HEK293 (cell line): ENCODE data around the gene ATXN7.

Experiments used
- CTCF ChIP-seq: fragments of 450-650 bp; formaldehyde crosslinking; IDR thresholded peaks from 2 replicates; pipeline ENCODE4 v1.5.1; 2016; ENCODE audit warnings: missing biosample characterization, missing genetic modification characterization
- MYNN ChIP-seq: fragments of 450-650 bp; formaldehyde crosslinking; IDR thresholded peaks from 2 replicates; pipeline ENCODE4 v1.5.1; 2016; ENCODE audit warnings: missing biosample characterization, missing genetic modification characterization, borderline replicate concordance
- MZF1 ChIP-seq: fragments of 450-650 bp; formaldehyde crosslinking; IDR thresholded peaks from 2 replicates; pipeline ENCODE4 v1.5.1; 2017; ENCODE audit warnings: missing biosample characterization, missing genetic modification characterization, borderline replicate concordance
- SALL2 ChIP-seq: fragments of 450-650 bp; formaldehyde crosslinking; IDR thresholded peaks from 2 replicates; pipeline ENCODE4 v1.5.0; 2017; ENCODE audit warnings: missing biosample characterization, mild to moderate bottlenecking, missing genetic modification characterization, borderline replicate concordance
- ZBTB49 ChIP-seq: fragments of 450-650 bp; formaldehyde crosslinking; IDR thresholded peaks from 2 replicates; pipeline ENCODE4 v1.5.1; 2016; ENCODE audit warnings: missing biosample characterization, missing genetic modification characterization, low read depth
- ZNF146 ChIP-seq: fragments of 450-650 bp; formaldehyde crosslinking; IDR thresholded peaks from 2 replicates; pipeline ENCODE4 v1.5.1; 2016; ENCODE audit warnings: missing biosample characterization, missing genetic modification characterization
- ZNF510 ChIP-seq: fragments of 450-650 bp; formaldehyde crosslinking; IDR thresholded peaks from 2 replicates; pipeline ENCODE4 v1.5.1; 2018; ENCODE audit warnings: mild to moderate bottlenecking, missing genetic modification characterization, missing biosample characterization; ENCODE audit not compliant: insufficient replicate concordance

GRCh38 chr3:64046996-64047594 lies 183.4 kb downstream of the ATXN7 start:
- TF ChIP-seq CTCF (tag by site-specific recombination), result no peak
- TF ChIP-seq ZNF146 (tag by site-specific recombination), result no peak
- TF ChIP-seq ZNF510 (tag by site-specific recombination), result no peak
- TF ChIP-seq ZBTB49 (tag by site-specific recombination), result no peak
- no peak for TF ChIP-seq SALL2 (tag by site-specific recombination)
- TF ChIP-seq MYNN (tag by site-specific recombination), result no peak
- no peak for TF ChIP-seq MZF1
